Stimulated activated naive B cell treated with anti-CD40 and anti-IgM and Interleukin-4, amounts not matched to agents 10 μg/mL and 1 μg/mL and 100 μg/mL, for 72 hours (primary cell): ENCODE results near the gene ANKRD18B.
"Not testable (repeated sequence)": the region's sequence is repeated elsewhere in the genome, so short reads cannot be mapped to it uniquely, and the experiment has no call there.

Experiments
- ATAC-seq, 2 donors: fragments of 150-1000 bp; cut with Tn5 transposase; replicated peaks; 2 replicates each; pipeline ENCODE4 v1.10.0; 2021; ENCODE audit warnings: moderate library complexity in 1 of 2
- DNase-seq: peaks from one replicate; pipeline ENCODE4 v3.0.0; 2021
- H3K27ac Mint-ChIP-seq: one replicate; pipeline ENCODE4 v1.8.0; 2022; ENCODE audit warnings: mild to moderate bottlenecking, mixed read lengths
- H3K27me3 Mint-ChIP-seq, 2 donors: one replicate each; pipeline ENCODE4 v1.8.0; 2022; ENCODE audit warnings: mixed read lengths in 2 of 2
- H3K36me3 Mint-ChIP-seq, 2 donors: one replicate each; pipeline ENCODE4 v1.8.0; 2022; ENCODE audit warnings: mixed read lengths in 2 of 2, mild to moderate bottlenecking in 1 of 2
- H3K4me1 Mint-ChIP-seq, 2 donors: one replicate each; pipeline ENCODE4 v1.8.0; 2022; ENCODE audit warnings: mixed read lengths in 2 of 2, mild to moderate bottlenecking in 1 of 2
- H3K4me3 Mint-ChIP-seq, 2 donors: one replicate each; pipeline ENCODE4 v1.8.0; 2022; ENCODE audit warnings: mild to moderate bottlenecking in 2 of 2, mixed read lengths in 2 of 2, moderate library complexity in 1 of 2
- H3K9me3 Mint-ChIP-seq, 2 donors: one replicate each; pipeline ENCODE4 v1.8.0; 2022; ENCODE audit warnings: mixed read lengths in 2 of 2, mild to moderate bottlenecking in 1 of 2

Gene ANKRD18B

DNA sequence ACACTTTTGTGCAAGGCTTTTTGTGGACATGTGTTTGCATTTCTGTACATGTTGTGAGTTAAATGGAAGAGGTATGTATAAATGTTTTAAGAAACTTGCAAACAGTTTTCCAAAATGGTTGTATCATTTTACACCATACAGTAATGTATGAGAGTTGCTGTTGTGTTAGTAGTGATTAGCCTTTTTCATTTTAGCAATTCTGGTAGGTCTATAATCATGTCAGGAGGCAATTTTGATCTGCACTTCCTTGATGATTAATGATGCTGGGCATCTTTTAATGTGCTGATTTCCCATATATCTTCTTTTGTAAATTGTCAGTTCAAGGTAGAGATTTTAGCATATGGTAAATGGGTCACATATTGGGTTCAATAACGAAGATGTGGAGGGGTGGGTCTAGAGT, 87.3 kb downstream of the ANKRD18B start:
- DNase-seq (no peak), ATAC-seq (no peak)
- H3K4me1 Mint-ChIP-seq: no peaks in the 10 kb centered on the region
- H3K27me3 Mint-ChIP-seq: peaks cover 19 to 36% of the 10 kb centered on the region in 2 donors
- no peak overlapping the region for H3K4me3 Mint-ChIP-seq
- peaks cover 6 to 10% of the 10 kb centered on the region in 2 donors for H3K9me3 Mint-ChIP-seq
- H3K36me3 Mint-ChIP-seq: no peaks in the 10 kb centered on the region
- H3K27ac Mint-ChIP-seq: no peak overlapping the region

DNA sequence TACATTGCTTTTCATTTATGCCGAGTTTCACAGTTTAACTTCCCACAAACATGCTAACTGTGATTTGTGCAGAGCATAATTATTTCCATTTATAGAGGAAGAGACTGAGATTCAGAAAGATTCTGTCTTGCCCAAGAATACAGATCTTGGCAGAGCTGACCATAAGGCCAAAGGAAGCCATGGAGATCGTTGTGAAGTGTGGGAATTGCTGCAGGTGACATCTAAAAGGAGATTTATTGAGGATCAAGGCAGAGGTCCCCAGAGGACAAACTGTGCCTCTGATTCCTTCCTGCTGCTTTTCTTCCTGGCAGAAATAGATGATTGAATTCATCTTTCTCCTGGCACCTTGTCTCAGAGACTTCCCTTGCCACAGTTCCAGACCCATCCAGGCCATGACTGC, 88.4 kb downstream of the ANKRD18B start:
- not testable (repeated sequence) for H3K27ac Mint-ChIP-seq, H3K4me3 Mint-ChIP-seq, H3K4me1 Mint-ChIP-seq, ATAC-seq, DNase-seq, H3K36me3 Mint-ChIP-seq
- Mint-ChIP-seq H3K27me3 (peaks cover 19 to 40% of the 10 kb centered on the region in 2 donors), H3K9me3 (peaks cover 6 to 10% of the 10 kb centered on the region in 2 donors)

DNA sequence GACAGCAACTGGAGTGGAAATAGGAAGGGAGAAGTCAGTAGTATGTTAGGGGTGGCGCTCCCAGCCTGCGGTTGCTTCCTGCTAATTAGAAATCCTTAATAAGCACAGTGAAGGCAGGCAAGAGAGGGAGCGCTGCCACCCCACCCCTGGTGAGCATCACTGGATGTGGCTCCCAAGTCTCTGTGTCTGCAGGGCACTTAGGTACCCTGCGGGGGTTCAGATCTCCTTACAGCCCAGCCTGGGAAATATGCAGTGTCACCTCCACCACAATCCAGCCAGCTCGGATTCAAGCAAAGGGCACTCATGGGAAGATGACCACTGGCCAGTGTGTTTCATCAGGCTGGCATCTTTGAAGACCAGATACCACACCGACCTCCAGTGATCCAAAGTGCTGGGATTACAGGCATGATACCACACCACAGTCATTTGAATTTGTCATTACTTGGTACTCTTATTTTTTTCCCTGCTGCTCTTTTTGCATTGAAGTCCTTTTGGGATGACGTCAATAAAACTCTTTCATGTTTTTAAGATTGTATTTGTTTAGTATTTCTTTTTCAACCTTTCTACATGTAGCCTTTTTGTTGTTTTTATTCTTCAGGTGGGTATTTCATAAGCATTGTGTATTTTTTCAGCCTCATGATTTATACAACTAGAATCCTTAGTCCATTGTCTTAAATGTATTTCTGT, 90.1 kb downstream of the ANKRD18B start:
- DNase-seq (no peak), ATAC-seq (no peak)
- peaks cover 6 to 10% of the 10 kb centered on the region in 2 donors for H3K9me3 Mint-ChIP-seq
- H3K4me1 Mint-ChIP-seq: no peaks in the 10 kb centered on the region
- H3K27me3 Mint-ChIP-seq: peaks cover 20 to 47% of the 10 kb centered on the region in 2 donors
- H3K27ac Mint-ChIP-seq: no peak overlapping the region
- H3K4me3 Mint-ChIP-seq: no peak overlapping the region
- no peaks in the 10 kb centered on the region for H3K36me3 Mint-ChIP-seq

DNA sequence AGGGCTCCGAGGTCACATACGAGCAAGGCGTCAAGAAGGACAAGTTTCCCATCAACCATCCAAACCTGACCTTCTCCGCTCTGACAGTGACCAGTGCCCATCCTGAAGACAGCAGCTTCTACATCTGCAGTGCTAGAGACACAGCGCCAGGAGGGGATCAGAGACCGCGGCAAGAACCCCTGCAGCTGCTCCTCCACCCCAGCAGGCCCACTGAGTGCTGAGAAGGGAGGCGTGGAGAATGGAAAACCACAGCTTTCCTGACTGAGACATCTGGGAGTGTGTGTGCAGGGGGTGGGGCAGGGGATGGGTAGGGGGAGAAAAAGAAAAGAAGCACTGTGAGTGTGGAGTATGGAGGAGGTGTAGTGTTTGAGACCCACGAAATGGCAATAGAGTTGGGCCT, 94.3 kb downstream of the ANKRD18B start:
- H3K4me1 Mint-ChIP-seq, DNase-seq, H3K9me3 Mint-ChIP-seq, ATAC-seq, H3K4me3 Mint-ChIP-seq, H3K36me3 Mint-ChIP-seq, H3K27ac Mint-ChIP-seq: not testable (repeated sequence)
- H3K27me3 Mint-ChIP-seq: peaks cover 24 to 39% of the 10 kb centered on the region in 2 donors

DNA sequence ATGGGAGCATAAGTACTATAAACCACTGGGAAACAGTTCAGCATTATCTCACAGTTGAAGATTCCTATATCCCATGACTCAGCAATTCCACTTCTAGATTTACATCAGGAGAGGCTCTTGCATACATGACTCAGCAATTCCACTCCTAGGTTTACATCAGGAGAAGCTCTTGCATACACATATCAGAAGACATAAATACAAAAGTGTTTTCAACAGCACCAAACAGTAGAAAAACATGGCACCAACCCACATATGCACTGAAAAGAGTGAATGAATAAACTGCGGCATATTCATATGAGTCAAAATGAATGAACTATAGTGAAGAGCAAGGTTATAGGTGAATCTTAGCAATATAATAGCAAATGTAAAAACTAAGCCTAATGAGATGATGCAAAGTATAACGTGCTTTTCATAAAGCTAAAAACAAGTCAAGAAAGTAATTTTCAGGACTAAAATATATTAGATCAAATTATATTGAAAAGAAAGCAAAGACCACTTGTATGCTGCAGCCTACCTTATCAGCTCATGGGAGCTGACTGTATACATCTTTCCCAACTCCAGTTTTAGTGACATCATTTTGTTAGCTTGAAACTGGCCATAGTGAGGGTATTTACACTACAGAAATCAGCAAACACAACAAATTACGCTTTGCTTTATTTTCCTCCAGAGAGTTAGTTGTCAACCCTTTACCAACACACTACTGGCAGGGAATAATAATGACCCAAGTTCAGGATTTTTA, 95.8 kb downstream of the ANKRD18B start:
- ATAC-seq: no peak
- DNase-seq: no peak
- H3K36me3 Mint-ChIP-seq: no peaks in the 10 kb centered on the region
- peaks cover 29 to 54% of the 10 kb centered on the region in 2 donors for H3K27me3 Mint-ChIP-seq
- H3K4me3 Mint-ChIP-seq: no peak overlapping the region
- no peak overlapping the region for H3K27ac Mint-ChIP-seq
- H3K4me1 Mint-ChIP-seq: peaks cover 4 to 5% of the 10 kb centered on the region in 2 donors
- no peaks in the 10 kb centered on the region for H3K9me3 Mint-ChIP-seq

DNA sequence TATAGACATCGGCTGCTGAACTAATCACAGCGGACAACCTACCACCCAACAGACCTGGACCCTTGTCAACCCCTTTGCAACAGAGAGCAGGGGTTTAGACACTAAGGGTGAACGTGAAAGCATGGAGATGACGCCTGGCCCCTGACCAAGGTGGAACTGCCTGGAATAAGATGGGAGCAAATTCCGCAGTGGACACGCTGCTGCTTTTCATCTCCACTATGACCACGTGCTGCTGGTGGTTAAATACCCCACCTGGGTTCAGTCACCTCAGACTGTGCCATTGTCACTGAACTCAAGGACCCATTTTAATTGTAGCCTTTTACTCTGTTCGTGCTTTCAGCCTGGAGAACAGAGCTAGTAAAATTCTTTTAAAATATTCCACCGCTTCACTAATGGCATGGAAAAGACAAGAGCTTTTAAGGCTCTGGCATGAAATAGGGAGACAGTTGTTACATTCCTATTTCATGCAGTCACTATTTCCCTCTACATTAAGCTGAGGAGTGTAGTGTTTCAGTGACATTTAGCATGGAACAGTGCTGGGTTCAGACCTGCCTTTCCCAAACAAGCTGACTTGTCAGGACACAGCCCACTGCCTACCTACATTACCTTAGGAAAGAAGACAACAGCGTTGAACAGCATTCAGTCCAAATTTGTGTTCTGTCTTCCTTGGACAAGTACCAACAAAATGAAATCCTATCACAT, 96.8 kb downstream of the ANKRD18B start:
- no peaks in the 10 kb centered on the region for H3K9me3 Mint-ChIP-seq
- no peak overlapping the region for H3K4me3 Mint-ChIP-seq
- peaks cover 4 to 5% of the 10 kb centered on the region in 2 donors for H3K4me1 Mint-ChIP-seq
- no peaks in the 10 kb centered on the region for H3K36me3 Mint-ChIP-seq
- H3K27me3 Mint-ChIP-seq: peaks cover 33 to 53% of the 10 kb centered on the region in 2 donors
- no peak overlapping the region for H3K27ac Mint-ChIP-seq
- ATAC-seq (no peak), DNase-seq (no peak)
